Ishikawa (cell line): ENCODE data around the gene LRRC14B.

Experiments used
- EGR1 ChIP-seq: IDR thresholded peaks from 2 replicates; pipeline ENCODE4 v1.6.1; 2012
- EP300 ChIP-seq: IDR thresholded peaks from 2 replicates; pipeline ENCODE4 v1.6.1; 2012; ENCODE audit warnings: borderline replicate concordance
- MAX ChIP-seq: IDR thresholded peaks from 2 replicates; pipeline ENCODE4 v1.6.1; 2012
- REST ChIP-seq: IDR thresholded peaks from 2 replicates; pipeline ENCODE4 v1.6.1; 2012; ENCODE audit warnings: low read depth, mild to moderate bottlenecking
- TAF1 ChIP-seq: IDR thresholded peaks from 2 replicates; pipeline ENCODE4 v1.6.1; 2012; ENCODE audit warnings: low read depth, mild to moderate bottlenecking

- no peak for TF ChIP-seq MAX
- TF ChIP-seq EGR1, result no peak
- no peak for TF ChIP-seq EP300
- TF ChIP-seq TAF1, result no peak
- TF ChIP-seq REST, result no peak
Measured at GRCh38 chr5:234450-234849, 43.2 kb downstream of the LRRC14B start.
